GM18873 (cell line): ENCODE data around the gene PCYT1B.
"Not testable (repeated sequence)": the region's sequence is repeated elsewhere in the genome, so short reads cannot be mapped to it uniquely, and the experiment has no call there.

Experiments
- ATAC-seq: cut with Tn5 transposase; IDR thresholded peaks from one replicate; pipeline ENCODE4 v1.9.1; 2021; ENCODE audit warnings: mild to moderate bottlenecking, moderate library complexity, moderate number of reproducible peaks; ENCODE audit not compliant: unreplicated experiment, low FRiP score

PCYT1B gene

DNA sequence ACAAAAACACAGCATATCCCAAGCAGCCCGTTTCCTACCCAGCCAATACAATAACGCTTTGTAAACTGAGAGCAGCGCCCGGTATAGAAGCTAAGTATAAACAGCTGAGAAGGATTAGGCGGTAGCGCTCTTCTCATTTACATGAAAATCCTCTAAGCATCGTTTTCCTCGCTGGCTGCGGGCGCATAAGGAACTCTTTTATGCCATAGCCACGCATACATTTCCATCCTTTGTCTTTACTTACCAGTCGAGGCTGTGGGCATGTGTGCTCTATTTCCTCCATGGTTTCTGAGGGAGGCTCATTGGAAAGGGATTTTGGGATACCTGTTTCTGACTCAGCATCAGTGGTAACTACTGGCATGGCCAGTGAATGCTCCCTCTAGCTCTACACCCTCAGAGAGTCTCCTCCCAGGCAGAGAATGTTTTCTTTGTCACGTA, 383 bp downstream of the PCYT1B start:
- ATAC-seq: no peak

DNA sequence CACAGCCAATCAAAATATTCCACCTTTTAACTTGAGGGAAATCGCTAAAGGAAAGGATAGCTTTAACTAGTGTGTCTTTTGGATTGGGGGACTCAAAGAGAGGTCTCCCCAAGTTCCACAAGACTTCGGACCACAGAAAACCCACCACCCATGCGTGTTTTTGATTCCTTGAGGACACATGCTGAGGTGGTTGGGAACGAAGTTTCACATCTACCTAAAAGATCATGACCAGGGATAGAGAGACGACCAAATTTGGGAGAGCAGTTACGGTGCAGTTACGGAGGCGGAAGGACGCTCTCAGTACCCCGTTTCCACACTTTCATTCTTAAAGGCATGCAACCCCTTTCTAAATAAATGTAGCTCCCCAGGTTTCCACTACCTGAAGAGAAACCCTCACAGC, 1.1 kb downstream of the PCYT1B start:
- no peak for ATAC-seq

DNA sequence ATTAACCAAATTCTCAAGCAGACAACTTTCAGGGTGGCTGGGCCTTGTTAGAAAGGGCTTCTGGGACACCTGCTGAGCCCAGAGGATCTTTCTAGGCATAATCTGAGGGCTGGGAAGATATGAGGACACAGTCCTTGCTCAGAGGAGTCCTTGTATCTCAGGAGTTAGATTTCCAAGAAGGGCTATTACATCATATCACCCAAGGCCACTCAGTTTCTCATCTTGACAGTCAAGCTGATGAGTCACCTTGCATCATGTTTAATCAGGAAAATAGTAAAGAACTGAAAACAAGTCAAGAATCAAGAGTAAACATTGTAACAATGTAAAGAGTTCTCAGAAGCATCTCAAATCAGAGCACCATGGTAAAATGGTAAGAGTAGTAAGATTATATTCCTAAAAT, 4.0 kb downstream of the PCYT1B start:
- no peak for ATAC-seq

DNA sequence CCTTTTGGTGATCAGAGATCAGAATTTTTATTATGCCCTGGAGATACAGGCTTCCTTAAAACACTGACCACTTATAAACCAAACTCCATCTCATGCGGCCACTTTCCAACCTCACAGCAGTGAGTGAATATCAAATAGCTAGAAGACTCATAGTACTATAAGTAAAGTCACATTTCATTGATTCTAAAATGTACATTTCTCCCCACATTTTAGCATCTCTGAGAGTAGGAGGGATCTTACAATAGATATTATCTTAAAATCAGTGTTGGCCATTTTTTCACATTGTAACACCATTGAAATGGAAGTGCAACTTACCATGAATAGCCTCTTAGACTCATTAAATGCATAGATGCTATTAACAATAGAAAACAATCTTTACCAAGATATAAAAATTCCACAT, 17.4 kb downstream of the PCYT1B start:
- no peak for ATAC-seq

DNA sequence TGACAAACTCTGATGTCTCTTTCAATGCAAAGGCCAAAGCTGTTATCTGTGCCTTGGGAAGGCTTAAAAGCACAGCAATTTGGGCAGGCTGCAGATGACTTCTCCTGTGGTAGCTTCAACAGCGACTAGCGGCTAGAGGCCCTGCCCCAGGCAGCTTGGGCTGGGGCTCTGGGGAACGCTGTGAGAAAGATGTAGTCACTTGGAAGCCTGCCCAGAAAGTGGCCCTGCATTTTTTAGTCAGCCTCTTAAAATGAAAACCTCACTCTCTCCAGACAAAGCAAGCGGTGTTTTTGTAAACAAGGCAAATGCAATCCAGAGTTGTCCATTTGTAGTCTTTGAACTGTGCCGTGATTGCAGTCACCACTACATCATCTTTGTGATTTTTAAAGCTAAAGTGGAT, 27.5 kb downstream of the PCYT1B start:
- no peak for ATAC-seq

DNA sequence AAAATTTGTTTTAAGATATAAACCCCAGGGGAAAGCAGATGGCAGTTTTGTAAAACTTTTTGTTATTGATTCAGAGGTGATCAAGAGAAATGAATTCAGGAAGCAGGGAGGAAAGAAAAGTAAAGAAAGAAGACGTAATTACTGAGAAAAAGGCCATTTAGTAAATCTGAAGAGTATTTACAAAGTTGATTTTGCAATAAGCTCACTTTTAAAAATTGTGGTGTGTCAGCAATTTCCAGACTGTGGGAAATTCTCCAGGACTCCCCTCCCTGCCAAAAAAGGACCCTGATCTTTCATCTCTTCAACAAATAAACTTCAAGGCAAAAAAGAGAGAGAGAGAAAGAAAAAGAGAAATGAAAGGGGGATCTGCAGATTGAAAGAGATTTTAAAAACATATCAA, 36.6 kb downstream of the PCYT1B start:
- ATAC-seq: no peak

DNA sequence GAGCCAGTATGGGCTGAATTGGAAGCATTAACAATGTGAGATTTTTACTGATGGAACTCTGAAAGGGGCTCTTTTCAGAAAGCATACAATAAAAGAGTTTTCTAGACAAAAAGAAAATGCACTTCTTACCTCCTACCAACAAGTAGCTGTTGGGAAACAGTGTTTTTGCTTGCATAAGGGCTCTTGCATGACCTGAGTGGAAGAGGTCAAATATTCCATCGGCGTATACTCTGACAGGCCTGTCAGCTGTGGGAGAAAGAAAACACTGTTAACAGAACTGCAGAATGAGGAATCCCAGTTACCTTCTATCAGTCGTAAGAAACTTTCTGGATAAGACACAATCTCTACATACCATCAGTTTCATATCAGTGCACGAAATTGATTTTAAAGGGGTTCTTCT, 39.5 kb downstream of the PCYT1B start:
- no peak for ATAC-seq

DNA sequence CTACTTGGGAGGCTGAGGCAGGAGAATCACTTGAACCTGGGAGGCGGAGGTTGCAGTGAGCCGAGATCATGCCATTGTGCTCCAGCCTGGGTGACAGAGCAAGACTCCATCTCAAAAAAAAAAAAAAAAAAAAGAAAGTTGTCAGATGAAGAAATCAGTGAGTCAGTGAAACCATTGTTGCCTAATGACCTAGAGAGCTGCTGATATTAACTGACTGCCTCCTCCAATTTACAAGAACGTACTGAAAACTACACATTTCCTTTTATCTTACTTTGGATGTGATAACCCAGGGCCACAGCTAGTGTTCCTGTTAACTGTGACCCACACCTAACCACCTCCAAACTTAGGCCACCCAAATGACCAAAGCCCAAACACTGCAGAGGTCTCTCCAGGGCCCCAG, 41.2 kb downstream of the PCYT1B start:
- ATAC-seq: not testable (repeated sequence)

DNA sequence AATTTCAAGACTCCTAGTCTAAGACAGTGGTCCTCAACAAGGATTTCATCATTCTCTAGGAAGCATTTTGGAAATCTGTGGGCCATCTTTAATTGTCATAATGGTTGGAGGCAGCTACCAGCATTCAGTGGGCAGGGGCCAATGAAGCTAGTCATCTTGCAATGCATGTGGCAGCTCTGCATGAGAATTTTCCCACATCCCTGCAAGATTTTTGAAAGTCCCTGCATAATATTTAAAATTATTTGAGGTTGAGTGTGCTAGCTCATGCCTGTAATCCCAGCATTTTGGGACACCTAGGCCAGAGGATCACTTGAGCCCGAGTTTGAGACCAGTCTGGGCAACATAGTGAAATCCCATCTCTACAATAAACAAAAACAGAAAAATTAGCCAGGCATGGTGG, 44.0 kb downstream of the PCYT1B start:
- ATAC-seq: no peak

DNA sequence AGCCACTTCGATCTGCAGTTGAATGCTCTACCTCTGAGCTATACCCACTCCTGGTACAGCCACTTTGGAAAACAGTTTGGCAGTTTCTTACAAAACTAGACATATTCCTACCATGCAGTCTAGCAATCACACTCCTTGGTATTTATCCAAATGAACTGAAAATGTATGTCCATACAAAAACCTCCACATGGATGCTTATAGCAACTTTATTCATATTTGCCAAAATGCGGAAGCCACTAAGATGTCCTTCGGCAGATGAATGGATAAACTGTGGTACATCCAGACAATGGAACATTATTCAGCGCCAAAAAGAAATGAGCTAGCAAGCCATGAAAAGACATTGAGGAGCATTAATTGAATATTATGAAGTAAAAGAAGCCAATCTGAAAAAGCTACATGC, 45.3 kb downstream of the PCYT1B start:
- ATAC-seq: no peak

DNA sequence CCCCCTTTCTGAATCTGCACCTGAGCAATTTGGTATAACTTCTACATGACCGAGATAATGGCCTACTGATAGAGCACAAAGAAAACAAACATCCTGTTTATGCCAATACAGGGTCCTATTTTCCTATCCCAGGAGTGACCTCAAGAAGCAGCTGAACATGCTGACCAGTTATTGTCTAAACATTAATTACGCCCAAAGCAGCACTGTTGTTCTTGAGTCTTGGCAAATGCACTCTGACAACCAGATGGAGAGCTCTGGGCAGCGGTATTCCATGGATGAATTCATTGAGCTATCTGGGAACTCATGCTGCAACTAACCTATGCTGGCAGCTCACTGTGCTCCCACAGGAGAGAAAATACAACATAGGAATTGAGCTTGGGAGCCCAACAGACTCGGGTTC, 52.6 kb downstream of the PCYT1B start:
- ATAC-seq: no peak

DNA sequence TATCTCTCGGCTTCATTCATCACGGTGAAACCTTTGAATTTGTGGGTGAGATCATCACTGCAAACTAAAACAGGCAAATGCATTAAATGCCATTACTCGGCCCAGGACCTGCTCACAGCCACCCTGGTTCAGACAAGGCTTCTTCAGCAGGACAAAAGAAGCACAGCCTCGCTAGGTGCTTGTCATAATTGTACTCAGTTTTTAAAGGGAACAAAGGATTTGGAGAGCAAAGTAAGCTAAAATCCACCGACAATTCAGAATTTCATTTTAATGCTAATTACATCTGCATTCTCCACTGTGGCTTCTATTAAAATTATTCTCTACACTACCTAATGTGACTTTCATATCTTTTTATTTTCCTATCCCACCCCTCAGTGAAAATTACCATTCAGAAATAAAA, 57.0 kb downstream of the PCYT1B start:
- no peak for ATAC-seq

DNA sequence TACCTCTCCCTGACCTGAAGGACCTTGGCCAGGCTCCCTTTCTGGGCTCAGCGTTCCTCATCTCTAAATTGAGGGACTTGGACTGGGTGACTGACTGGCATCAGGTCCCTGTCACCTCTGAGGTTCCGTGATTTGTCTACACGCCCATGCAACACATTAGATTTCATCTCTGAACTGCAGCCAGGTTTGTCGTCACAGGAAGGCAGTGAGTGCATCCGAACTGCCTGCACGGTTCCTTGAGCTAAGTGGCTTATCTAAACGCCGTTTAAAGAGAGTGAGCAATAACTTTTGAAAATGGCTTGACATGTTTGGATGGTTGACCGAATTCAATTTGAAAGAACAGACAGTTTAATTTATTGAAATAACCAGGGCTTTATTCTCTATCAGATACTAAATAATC, 70.1 kb downstream of the PCYT1B start:
- ATAC-seq: no peak

DNA sequence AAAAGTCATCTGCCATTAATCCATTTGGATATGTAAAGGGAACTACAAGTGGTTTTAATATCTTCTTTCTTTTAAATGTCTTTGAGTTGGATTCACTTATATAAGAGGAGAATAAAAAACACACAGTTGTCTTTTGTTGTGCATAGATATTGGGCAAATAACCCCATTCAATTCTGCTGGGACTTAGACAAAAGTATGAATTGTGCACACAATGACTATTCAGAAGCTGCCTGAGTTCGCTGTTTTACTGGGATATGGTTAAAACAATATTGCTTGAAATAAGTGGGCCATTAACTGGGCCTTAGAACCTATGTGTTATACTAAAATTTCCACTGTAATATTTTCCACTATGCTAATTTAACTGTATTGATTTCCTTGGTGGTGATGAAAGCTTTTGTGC, 71.7 kb downstream of the PCYT1B start:
- ATAC-seq: no peak

DNA sequence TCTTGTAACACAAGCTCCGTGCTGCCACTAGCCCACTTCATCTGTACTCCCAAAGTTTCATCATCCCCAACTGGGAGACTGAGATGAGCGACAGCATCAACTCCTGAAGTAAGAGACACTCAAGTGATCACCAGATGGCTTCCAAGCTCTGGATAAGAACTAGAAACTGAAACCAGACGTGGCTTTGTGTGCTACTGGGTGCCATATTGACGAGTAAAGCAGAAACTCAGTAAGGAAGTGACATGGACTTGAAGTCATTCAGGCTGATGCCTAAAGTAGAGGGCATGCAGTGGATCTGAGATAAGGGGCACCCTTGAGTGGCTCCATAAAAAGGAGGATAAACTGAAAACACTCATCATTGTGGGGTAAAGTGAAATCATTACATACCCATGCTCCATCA, 72.4 kb downstream of the PCYT1B start:
- ATAC-seq: no peak

DNA sequence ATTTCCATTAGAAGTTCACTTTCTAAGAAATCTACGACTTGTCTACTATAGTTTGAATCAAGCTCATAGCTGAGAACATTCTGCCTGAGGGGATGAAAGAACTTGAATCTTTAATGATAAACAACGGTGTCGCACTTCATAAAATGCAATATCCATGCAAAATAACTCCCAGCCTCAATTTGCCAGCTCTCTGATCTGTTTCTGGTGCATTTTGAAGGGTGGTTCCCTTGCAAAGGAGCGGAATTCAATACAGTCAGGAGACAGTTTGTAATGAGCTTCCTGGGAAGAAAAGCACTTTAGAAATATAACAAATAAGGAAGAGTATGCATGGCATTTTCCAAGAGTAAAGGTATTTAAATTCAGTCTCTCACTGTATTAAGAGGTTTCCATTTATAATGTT, 80.0 kb downstream of the PCYT1B start:
- ATAC-seq: no peak

DNA sequence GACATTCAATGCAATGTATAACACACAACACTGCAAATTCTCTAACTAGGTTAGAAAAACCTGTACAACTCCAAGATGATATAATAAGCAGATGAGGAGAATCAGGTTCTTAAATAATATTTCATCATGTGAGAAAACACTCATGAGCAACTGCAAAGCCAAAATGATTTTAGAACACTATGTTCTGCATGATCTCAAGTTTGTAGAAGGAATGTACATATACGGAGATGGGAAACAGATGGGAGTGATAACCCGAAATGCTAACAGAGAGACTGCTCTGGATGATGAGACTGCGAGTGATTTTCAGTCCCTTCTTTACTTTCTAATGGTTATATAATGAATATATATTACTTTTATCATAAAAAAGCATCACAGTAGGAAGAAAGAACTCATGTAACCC, 80.9 kb downstream of the PCYT1B start:
- no peak for ATAC-seq

DNA sequence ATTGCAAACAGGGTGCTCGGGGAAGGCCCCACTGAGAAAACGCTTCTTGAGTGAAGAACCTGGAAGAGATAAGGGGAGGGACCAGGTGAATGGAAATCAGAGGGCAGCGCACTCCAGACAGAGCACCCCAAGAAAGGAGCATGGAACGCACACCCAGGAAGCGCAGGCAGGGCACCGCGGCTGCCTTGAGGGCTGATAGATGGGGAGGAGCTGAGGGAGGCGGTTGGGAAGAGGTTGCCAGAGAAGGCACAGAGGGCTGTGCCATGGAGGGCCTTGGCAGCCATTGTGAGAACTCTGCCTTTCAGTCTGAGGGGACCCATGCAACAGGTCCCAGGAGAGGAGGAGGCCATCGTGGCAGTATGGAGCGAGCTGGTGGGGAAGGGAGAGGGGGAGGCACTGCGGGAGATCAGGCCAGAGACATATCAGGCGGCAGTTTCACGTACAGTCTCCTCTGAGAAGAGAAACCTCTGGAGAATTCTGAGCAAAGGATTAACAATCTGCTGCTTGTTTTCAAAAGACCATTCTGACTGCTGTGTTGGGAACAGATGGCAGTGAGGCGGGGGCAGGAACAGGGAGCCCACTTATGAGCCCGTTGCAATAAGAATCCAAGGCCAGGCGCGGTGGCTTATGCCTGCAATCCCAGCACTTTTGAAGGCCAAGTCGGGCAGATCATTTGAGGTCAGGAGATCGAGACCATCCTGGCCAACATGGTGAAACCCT, 83.7 kb downstream of the PCYT1B start:
- no peak for ATAC-seq

DNA sequence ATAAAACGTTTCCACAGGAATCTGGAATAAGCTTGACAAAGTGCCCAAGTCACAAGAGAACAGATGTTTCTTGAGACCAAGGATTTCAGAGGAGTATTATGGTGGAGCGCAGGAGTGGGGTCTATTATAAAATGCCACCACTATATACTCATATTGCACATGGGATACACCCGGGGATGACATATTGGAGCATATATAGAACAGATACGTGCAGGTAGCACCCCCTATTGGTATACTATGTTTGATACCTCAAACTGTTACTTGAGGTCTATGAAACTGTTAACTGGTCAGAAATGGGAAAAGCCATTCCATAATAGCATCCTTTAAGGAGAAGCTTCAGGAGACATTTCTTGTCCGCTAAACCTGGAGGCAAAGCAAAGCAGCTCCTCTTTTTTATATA, 86.0 kb downstream of the PCYT1B start:
- ATAC-seq: no peak

DNA sequence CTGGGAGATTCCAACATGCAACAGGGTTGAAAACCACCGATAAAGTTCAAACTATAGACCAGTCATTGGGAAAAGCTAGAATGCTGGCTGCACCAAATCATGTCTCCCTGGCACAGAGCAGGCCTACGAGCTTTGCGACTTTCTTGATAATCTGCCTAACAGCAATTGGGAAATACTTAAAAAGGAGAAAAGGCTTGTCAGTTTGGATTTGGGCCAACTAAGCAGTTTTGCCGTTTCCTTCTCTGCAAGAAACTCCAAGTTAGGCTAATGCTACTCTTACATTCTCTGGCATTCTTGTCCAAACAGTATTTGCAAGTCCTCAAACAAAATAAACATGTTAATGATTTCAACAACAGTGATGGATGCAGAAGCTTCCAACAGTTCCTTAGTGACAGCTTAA, 94.1 kb downstream of the PCYT1B start:
- ATAC-seq: no peak

DNA sequence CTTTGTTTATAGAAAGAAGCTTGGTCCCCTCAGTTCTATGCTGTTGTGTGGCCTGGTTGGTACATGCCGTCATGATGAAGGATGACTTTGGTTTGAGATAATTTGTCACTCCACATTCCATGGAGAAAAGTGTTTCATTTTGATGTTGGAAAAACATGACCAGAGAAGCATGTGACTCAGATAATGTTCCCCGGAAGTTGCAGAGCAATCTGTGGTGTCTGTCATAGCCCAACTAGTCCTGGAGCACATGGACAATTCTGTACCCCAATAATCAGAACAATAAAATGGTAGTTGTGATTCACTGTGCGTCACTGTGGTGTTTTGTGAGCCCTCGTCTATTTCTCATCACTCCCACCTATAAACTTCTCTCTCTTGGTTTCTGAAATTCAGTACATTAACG, 97.0 kb downstream of the PCYT1B start:
- ATAC-seq: no peak

DNA sequence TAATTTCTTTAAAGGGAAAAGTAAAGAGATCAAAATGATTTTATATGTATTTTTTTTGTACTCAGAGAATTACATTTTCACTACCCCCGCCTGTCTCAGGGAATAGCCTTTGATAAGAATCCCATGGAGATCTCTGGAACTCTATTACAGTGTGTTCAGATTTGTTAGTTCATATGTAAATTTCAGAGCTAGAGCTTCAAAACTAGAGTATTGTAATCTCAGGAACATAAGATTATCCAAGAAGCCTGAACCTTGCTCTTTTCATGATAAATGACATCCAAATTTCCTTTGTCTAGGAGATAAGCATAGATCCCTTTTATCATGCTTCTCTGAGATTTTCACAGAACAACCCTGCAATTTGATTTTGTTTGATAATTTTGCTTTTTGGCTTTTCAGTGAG, 99.2 kb downstream of the PCYT1B start:
- no peak for ATAC-seq

DNA sequence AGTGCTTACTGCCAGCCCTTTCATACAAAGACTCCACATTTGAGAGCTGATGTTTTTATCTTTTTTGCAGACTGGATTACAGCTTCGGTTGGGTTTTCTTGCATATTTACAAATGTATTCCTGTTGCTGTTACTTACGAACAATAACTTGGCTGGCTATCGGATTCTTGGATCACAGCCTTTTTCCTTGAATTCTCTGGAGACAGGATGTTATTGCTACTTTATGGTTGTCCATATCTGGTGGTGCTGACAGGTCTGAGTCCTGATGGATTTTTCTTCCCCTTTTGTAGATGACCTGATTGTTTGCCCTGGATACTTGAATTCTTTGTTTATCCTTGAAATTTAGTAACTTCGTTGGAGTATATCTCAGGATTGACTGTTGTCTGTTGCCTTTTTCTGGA, 104.4 kb downstream of the PCYT1B start:
- ATAC-seq: no peak
